Loucy (cell line): ENCODE results near the gene PPP2R3B.

Experiments used
- H2AFZ ChIP-seq: fragments of 200-600 bp; sonication (generic); 2 replicates; pipeline ENCODE4 v1.6.0; 2016; ENCODE audit warnings: antibody characterized with exemption, mild to moderate bottlenecking, low read length, moderate library complexity
- H3F3A ChIP-seq: fragments of 200-600 bp; 2 replicates; pipeline ENCODE4 v1.6.0; 2016; ENCODE audit warnings: antibody characterized with exemption, low read depth, mild to moderate bottlenecking
- H3K27me3 ChIP-seq: fragments of 200-600 bp; sonication (generic); 2 replicates; pipeline ENCODE4 v1.6.1; 2014; ENCODE audit warnings: low read length, mild to moderate bottlenecking; ENCODE audit not compliant: insufficient read depth, poor library complexity, severe bottlenecking
- H3K36me3 ChIP-seq: fragments of 200-600 bp; sonication (generic); 2 replicates; pipeline ENCODE4 v1.6.1; 2016; ENCODE audit warnings: low read length; ENCODE audit not compliant: insufficient read depth
- H3K4me1 ChIP-seq: fragments of 200-600 bp; sonication (generic); 2 replicates; pipeline ENCODE4 v1.5.1; 2014; ENCODE audit warnings: low read length, mild to moderate bottlenecking; ENCODE audit not compliant: insufficient read depth, poor library complexity, severe bottlenecking
- H3K4me2 ChIP-seq: fragments of 200-600 bp; sonication (generic); 2 replicates; pipeline ENCODE4 v1.6.0; 2014; ENCODE audit warnings: antibody characterized with exemption, low read length, low read depth, mild to moderate bottlenecking; ENCODE audit not compliant: poor library complexity, severe bottlenecking
- H3K4me3 ChIP-seq: fragments of 200-600 bp; sonication (generic); 2 replicates; pipeline ENCODE4 v1.5.1; 2014; ENCODE audit warnings: low read length, mild to moderate bottlenecking, mixed read lengths; ENCODE audit not compliant: poor library complexity, severe bottlenecking
- H3K79me2 ChIP-seq: fragments of 200-600 bp; sonication (generic); 2 replicates; pipeline ENCODE4 v1.6.1; 2014; ENCODE audit warnings: low read length; ENCODE audit not compliant: insufficient read depth
- H3K9ac ChIP-seq: fragments of 200-600 bp; sonication (generic); 2 replicates; pipeline ENCODE4 v1.6.0; 2014; ENCODE audit warnings: mild to moderate bottlenecking, low read depth, low read length, moderate library complexity; ENCODE audit not compliant: poor library complexity, severe bottlenecking
- H3K9me2 ChIP-seq: fragments of 200-600 bp; sonication (generic); replicated peaks from 2 replicates; pipeline ENCODE4 v1.6.1; 2016; ENCODE audit warnings: low read depth, low read length, mixed read lengths
- H3K9me3 ChIP-seq: fragments of 200-600 bp; sonication (generic); 2 replicates; pipeline ENCODE4 v1.6.1; 2014; ENCODE audit warnings: mild to moderate bottlenecking, antibody characterized with exemption, low read length, low read depth; ENCODE audit not compliant: insufficient read depth
- H4K20me1 ChIP-seq: fragments of 200-600 bp; sonication (generic); 2 replicates; pipeline ENCODE4 v1.6.0; 2014; ENCODE audit warnings: antibody characterized with exemption, low read length, mild to moderate bottlenecking; ENCODE audit not compliant: insufficient read depth, poor library complexity, severe bottlenecking
- CTCF ChIP-seq: fragments of 200-600 bp; sonication (generic); conservative IDR thresholded peaks from 2 replicates; pipeline ENCODE4 v1.5.1; 2014; ENCODE audit warnings: mild to moderate bottlenecking, antibody characterized with exemption, low read length
- EZH2phosphoT487 ChIP-seq: fragments of 200-600 bp; IDR thresholded peaks from 2 replicates; pipeline ENCODE4 v1.6.1; 2018; ENCODE audit warnings: antibody characterized with exemption, mild to moderate bottlenecking, moderate library complexity, borderline replicate concordance

The PPP2R3B gene

GRCh38 chrX:337331-337831 is 49.3 kb downstream of the PPP2R3B start:
- TF ChIP-seq CTCF (no peak), EZH2phosphoT487 (no peak)
- Histone ChIP-seq H3K79me2 (no peaks in the 10 kb centered on the region), H4K20me1 (no peaks in the 10 kb centered on the region), H3K36me3 (no peaks in the 10 kb centered on the region; the same call in 1 of the 2 replicates), H3K9me3 (no peaks in the 10 kb centered on the region), H2AFZ (no peak overlapping the region), H3K9ac (no peak overlapping the region), H3K4me3 (no peak overlapping the region), H3K4me1 (no peaks in the 10 kb centered on the region), H3K4me2 (no peak overlapping the region), H3K27me3 (no peaks in the 10 kb centered on the region), H3K9me2 (no peaks in the 10 kb centered on the region), H3F3A (no peaks in the 10 kb centered on the region)

- Histone ChIP-seq H3F3A (no peaks in the 10 kb centered on the region), H2AFZ (no peak overlapping the region), H3K36me3 (no peaks in the 10 kb centered on the region; the same call in 1 of the 2 replicates), H3K27me3 (no peaks in the 10 kb centered on the region), H3K9me3 (no peaks in the 10 kb centered on the region), H3K4me2 (no peak overlapping the region), H4K20me1 (no peaks in the 10 kb centered on the region), H3K9ac (no peak overlapping the region), H3K9me2 (no peaks in the 10 kb centered on the region), H3K79me2 (no peaks in the 10 kb centered on the region), H3K4me1 (no peaks in the 10 kb centered on the region), H3K4me3 (no peak overlapping the region)
- TF ChIP-seq EZH2phosphoT487 (no peak), CTCF (no peak)
Measured at GRCh38 chrX:336227-336626, 50.5 kb downstream of the PPP2R3B start.

GRCh38 chrX:335758-336155 is 51.0 kb downstream of the PPP2R3B start:
- H3K36me3 ChIP-seq: no peaks in the 10 kb centered on the region; the same call in 1 of the 2 replicates
- no peak for TF ChIP-seq CTCF
- TF ChIP-seq EZH2phosphoT487: no peak
- H3K9ac ChIP-seq: no peak overlapping the region
- no peaks in the 10 kb centered on the region for H4K20me1 ChIP-seq
- H3K79me2 ChIP-seq: no peaks in the 10 kb centered on the region
- H3K9me3 ChIP-seq: no peaks in the 10 kb centered on the region
- H2AFZ ChIP-seq: no peak overlapping the region
- H3F3A ChIP-seq: no peaks in the 10 kb centered on the region
- H3K4me1 ChIP-seq: no peaks in the 10 kb centered on the region
- no peaks in the 10 kb centered on the region for H3K27me3 ChIP-seq
- H3K4me2 ChIP-seq: no peak overlapping the region
- no peaks in the 10 kb centered on the region for H3K9me2 ChIP-seq
- no peak overlapping the region for H3K4me3 ChIP-seq
